Stimulated activated CD8-positive, alpha-beta memory T cell treated with anti-CD3 and anti-CD28 coated beads, Interleukin-2, amount 100 ng/mL, for 48 hours (primary cell): ENCODE measurements around the gene STMND1.
"Not testable (repeated sequence)": the region's sequence is repeated elsewhere in the genome, so short reads cannot be mapped to it uniquely, and the experiment has no call there.

Experiments
- DNase-seq, 2 donors: peaks; one replicate each; pipeline ENCODE4 v3.0.0-alpha.2; 2020; ENCODE audit warnings: low read depth in 2 of 2

STMND1 gene

DNA sequence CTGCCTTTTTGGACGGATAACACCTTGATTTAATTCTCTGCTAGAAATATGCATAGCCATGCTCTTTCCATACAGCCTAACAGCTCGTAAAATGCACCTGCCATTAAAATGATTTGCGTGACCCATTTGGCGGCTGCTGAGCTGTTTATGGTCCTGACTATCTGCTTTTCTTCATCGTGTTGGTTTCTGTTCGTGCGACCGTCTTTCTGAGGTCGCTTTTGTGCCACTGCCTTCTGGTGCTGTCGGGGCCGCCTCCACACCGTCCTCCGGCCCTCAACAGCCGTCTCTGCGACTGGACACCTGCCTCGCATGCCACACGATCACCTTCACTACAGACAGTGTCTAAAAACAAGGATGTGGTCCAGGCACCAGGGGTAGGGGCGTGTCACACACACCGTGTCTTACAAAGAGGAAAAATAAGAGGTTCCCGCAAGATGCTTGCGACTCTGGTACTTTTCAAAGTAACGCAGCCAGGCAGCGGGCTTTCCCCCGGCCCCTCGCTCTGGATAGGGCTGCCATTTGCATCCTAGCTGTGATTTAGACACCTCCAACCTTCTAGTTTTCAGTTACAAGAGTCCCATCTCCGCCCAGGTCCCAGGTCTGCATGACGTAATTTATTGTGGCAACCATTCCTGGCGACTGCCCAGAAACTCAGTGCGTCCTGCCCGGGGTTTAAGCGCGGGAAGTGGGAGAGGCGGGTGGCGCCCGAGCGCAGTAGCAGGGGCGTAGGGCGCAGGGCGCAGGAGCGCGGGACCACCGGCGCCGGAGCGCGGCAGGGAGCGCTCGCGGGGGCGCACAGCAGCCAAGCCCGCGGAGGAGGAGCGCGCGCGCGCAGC lies at the start of gene STMND1:
TSS of gene STMND1 (plus strand) at position 629 of the 836 bp plus-strand sequence. CDS start 208 bp downstream, outside the sequence.
- no peak for DNase-seq

DNA sequence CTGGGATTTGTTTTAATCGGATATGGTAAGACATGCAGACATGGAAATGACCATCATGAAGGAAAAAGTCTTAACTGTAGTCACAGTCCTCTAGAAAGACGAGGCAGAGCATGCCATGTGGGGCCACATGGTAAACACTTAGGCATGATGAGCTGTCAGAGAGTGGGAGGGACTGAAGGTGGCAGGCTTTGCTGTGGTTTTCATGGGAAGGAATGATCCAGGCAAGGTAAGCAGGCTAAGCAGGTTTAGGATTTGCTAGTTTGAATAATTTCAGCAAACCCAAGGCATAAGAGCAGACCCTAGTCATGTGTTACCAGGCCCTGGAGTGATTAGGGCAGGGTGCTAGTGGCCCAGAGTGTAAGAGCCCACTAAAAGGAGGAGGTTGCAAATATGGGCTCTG lies 47.2 kb upstream of the STMND1 start:
- DNase-seq = no peak

DNA sequence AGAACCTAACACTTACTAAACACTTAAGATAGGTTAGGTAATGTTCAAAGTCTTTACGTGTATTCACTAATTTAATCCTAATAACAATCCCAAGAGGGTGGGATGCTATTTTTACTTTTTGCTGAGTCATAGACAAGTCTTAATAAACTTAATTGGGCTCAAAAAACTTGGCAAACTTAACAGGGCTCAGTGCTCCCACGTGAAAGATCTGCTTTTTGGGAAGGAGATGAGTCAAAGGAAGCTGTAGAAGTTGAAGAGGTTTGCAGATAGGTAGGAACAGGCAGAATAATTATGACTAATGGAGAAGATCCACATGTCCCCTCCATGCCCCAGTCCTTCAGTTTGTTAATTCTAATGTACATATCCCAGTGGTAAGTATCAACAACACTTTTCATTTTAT lies 44.5 kb upstream of the STMND1 start:
- no peak for DNase-seq

DNA sequence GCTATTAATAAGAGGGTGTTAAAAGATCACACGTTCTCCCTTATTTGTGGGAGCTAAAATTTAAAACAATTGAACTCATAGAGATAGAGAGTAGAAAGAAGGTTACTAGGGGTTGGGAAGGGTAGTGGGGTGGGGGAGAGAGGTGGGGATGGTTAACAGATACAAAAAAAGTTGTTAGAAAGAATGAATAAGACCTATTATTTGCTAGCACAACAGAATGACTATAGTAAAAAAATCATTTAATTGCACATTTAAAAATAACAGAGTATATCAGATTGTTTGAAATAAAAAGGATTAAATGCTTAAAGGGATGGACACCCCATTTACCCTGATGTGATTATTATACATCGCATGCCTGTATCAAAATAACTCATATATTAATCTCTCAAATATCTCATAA lies 43.3 kb upstream of the STMND1 start:
- DNase-seq = no peak

DNA sequence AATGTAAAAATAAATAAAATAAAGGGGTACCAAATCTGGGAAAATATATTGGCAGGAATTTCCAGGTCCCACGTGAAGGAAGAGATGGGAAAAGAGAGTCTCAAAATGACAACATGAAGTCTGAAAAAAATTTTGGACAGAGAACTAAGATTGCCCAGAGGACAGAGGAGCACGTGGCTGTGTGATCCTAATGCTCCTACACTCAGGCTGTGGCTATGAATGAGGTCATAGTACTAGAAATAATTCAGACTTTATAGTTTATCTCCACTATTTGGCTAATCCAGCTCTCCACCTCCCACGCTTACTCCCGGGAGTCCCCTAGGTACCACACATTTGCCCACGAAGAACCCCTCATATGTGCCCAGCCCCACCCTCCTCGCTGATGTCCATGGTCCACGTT lies 42.8 kb upstream of the STMND1 start:
- no peak for DNase-seq

DNA sequence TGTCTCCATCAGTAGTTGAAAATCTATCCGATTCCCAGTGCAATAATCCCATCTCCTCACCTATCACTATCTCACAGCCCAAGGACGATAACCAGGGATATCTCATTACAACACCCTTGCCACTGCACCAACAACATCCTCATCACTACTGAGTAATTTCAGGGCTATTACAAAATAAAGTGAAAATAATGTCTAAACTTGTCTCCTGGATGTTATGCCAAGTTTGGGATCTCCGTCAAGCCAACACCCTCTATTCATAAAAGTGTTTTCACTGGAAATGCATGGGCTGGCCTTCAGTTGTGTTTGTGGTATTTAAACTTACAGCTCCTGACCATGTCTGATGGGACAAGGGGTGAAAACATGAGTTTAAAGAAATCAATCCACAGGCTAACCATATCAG lies 42.0 kb upstream of the STMND1 start:
- DNase-seq = no peak

DNA sequence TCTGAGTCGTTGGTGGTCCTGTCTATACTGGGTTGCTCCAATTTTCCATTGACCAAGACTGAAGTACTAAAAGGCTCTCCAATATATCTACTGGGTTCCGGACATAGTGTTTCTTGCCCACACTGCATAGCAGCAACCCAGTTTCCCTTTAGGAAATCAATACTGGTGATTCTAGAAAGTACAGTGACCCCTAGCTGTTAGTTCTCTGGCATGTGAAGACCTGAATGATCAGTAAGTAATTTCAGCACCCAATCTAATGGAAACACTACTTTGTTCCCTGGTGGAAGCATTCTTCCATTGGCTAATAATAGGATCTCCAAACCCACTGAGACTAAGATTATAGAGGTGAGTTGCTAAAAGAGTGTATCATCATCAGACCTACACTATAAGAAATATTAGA lies 40.8 kb upstream of the STMND1 start:
- DNase-seq = no peak

DNA sequence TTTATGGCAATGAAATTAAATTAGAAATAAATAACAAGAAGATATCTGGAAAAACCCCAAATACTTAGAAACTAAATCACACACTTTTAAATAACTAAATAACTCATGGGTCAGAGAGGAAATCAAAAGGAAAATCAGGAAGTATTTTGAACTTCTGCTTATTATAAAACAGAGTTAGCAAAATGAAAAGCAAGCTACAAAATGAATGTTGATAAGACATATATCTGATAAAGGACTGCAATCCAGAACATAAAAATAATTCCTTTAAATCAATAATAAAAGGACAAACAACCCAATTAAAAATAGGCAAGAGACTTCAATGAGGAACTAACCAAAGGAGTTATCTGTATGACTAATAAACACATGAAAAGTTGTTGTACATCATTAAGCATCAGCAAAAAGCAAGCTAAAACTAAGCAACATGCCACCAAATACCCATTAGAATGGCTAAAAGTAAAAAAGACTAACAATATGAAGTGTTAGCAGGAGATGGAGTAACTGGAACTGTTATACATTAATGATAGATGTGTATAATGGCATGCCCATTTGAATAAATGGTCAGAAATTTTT lies 38.9 kb upstream of the STMND1 start:
- DNase-seq = no peak

DNA sequence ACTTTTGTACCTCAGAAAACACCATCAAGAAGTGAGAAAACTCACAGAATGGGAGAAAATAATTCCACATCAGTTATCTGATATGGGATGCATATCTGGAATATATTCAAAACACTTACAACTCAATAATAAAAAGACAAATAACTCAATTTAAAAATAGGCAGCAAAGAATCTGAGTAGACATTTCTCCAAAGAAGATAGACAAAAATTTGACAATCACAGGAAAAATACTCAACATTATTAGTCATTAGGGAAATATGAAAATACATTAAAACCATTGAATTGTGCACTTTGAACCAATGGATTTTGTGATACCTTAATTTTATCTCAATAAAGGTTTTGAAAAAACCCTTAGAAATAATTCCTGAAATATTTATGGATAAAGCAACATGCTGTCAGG lies 36.9 kb upstream of the STMND1 start:
- no peak for DNase-seq

DNA sequence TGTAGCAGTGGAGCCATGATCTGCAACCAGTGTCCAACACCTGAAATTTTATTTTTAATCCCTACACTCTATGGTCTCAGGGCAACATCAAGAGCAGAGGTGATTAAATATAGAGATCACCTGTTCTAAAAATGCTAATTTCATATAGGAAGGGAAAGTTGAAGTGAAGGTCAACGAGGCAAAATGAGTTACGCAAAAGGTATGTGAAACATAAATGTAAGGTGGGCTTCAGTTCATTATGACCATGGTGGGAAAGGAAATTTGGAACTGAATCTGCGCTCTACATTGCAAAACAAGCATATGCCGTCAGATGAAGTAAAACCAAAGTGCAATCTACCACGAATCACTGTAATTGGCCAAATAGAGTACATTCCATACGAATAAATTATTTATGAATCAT lies 35.2 kb upstream of the STMND1 start:
- no peak for DNase-seq

DNA sequence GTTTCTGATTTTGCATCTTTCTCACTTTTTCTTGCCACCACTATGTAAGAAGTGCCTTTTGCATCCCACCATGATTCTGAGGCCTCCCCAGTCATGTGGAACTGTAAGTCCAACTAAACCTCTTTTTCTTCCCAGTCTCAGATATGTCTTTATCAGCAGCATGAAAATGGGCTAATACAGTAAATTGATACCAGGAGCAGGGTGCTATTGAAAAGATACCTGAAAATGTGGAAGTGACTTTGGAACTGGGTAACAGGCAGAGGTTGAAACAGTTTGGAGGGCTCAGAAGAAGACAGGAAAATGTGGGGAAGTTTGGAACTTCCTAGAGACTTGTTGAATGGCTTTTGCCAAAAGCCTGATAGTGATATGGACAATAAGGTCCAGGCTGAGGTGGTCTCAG lies 32.9 kb upstream of the STMND1 start:
- not testable (repeated sequence) for DNase-seq

DNA sequence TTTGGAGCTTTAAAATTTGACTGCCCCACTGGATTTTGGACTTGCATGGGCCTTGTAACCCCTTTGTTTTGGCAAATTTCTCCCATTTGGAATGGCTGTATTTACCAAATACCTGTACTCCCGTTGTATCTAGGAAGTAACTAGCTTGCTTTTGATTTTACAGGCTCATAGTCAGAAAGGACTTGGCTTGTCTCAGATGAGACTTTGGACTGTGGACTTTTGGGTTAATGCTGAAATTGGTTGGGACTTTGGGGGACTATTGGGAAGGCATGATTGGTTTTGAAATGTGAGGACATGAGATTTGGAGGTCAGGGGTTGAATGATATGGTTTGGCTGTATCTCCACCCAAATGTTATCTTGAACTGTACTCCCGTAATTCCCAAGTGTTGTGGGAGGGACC lies 31.4 kb upstream of the STMND1 start:
- not testable (repeated sequence) for DNase-seq

DNA sequence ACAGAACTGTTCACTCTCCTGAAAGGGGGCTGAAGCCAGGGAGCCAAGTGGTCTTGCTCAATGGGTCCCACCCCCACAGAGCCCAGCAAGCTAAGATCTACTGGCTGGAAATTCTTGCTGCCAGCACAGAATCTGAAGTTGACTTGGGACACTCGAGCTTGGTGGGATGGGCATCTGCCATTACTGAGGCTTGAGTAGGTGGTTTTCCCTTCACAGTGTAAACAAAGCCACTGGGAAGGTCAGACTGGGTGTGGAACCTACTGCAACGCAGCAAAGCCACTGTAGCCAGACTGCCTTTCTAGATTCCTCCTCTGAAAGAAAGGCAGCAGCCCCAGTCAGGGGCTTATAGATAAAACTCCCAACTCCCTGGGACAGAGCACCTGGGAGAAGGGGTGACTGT lies 28.3 kb upstream of the STMND1 start:
- not testable (repeated sequence) for DNase-seq

DNA sequence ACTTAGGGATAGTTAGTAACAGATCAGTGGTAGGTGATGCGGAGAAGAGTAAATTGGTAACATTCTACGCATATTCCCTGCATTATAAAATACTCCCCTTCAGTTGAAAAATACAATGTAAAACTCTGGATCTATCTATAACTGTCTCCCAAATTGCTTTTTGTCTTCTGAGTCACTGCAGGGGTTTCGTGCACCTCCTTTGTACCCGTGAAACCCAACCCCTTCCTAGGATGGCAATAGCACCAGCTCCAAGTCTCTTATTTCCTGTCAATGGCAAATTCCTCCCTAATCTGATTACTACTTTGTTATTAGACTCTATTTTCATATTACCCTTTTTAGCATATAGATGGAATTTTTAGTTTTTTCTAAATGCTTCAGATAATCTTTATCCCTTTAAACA lies 20.6 kb upstream of the STMND1 start:
- no peak for DNase-seq

DNA sequence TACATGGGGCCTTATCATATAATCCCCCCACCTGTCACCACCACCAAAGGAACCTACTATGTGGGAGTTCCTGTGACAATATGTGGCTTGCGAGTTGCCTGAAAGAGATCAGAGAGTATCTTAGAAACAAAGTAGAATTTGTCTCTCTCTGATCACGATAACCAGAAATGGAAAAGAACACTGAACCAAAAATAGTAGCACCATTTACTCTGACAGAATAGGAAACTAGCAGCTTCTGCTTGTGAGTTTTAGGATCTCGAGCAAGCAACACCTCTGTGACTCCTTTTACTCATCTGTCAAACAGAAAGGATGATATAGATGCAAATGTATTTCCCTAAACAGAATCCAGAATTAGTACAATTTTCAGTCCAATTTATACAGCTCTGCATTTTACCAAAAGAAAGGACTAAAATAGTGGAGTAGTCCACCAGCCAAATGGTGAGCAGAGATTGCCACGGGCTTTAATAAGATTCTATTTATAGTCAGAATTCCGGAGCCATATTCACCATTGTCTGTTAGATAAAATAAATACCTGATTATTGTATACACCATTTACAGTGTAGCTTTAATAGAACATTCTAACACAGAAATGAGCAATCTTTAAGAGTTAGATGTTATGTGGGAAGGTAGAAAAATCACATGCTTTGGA lies 19.9 kb upstream of the STMND1 start:
- DNase-seq = no peak

DNA sequence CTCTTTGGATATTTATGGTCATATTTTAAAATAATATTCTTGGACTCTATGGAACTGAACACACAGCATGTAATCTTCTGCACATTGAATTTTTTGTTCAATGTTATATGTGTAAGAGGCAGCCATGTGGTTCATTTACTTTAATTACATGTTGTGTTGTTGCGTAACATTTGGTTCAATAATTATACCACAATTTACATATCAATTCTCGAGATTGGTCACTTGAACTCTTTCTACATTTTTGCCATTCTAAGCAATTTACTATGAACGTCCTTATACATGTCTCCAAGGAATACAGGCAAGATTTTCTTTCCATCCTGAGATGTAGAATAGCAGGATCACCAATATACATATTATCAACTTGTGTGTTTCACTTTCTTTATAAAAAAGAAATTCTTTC lies 18.5 kb upstream of the STMND1 start:
- no peak for DNase-seq

DNA sequence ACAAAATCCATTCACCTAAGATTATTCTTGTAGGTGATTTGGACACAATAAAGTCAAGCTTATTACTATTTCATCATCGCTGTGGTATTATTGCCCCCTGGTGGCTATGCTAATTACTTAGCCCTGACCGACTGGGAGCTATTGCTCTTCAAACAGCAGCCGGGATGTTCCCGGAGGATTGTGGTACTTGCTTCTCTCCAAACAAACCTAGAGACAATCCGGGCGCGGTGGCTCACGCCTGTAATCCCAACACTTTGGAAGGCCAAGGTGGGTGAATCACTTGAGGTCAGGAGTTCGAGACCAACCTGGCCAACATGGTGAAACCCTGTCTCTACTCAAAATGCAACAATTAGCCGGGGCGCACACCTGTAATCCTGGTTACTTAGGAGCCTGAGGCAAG lies 15.4 kb upstream of the STMND1 start:
- DNase-seq = no peak

DNA sequence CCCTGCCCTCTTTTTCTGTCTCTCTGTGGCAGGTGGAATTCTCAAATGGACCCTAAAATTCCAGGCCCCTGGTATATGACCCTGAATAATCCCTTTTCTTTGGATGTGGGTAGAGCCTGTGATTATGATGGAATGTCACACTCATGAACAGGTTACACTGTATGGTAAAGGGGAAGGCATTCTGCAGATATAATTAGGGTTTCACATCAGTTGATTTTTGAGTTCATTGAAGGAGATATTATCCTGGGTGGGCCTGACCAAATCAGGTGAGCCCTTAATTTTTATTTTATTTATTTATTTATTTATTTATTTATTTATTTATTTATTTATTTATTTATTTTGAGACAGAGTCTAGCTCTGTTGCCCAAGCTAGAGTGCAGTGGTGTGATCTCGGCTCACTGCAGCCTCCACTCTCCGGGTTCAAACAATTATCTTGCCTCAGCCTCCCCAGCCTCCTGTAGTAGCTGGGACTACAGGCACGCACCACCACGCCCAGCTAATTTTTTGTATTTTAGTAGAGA lies 13.7 kb upstream of the STMND1 start:
- no peak for DNase-seq

DNA sequence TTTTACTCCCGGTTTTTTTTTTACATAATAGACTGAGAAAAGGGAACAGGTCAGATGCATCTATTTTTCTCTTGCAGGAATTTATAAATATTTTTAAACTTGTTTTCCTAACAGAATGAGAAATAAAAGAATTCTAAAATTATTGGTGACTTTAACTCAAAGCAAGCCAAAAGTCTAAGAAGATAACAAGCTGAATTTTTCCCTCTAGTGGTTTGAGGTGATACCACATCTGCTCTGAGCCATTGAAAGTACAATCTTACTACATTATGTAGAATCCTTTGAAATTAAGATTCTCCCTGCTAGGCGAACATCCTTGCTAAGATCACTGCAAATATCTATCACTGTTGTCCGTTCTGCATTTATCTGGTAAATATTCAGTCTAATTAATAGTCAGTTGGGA lies 10.7 kb upstream of the STMND1 start:
- DNase-seq = no peak

DNA sequence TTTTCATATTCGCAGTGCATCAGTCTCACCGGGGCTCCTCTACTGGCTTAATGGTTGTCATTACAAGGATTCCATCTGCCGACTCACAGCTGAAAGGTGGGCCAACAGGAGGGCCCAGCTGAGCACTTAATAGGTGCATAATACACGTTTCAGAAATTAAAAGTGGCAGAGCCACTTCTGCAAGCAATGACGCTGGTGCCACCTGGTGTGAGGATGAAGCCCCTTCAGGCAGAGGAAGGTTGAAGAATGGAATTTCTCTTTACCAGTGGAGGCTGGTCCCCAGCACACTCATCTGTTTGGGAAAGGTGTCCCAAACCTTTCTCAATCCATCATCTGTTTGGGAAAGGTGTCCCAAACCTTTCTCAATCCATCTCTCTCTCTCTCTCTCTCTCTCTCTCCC lies 8.2 kb upstream of the STMND1 start:
- no peak for DNase-seq

DNA sequence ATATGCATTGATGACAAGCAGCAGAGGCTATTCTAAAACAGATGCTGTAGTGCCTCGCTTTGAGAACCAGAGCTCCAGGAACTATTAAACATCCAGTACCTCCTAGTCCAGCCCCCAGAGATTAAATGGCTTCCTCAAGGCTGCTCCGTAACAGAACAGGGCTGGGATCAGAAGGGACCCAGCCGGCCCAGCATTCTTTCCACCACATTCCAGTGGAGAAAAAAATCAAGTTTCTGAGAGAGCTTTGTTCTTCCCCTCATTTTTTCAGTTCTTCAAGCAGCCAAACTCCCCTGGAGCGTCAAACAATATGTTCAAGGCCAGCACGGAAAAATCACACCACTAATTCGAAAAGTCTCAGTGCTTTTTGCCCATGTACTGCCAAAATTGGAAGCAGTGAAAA lies 5.8 kb upstream of the STMND1 start:
- no peak for DNase-seq

DNA sequence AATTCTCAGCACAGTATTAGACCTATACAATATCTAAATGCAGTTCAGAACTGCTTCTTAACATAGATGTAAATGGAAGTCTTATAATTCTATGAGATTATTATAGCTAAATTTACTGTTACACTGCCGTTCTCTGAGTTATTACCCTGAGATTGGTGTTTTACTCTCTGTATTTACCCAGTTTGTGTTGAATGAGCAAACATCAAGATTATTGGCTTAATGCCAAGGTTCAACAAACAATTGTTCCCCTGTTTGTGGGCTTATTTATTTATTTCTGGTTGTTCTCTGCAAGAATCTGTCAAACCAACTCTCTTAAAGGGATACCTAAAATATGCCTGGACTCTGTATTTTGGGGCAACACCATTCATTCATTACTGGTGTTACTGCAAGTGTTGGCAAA lies 5.2 kb upstream of the STMND1 start:
- DNase-seq = no peak

DNA sequence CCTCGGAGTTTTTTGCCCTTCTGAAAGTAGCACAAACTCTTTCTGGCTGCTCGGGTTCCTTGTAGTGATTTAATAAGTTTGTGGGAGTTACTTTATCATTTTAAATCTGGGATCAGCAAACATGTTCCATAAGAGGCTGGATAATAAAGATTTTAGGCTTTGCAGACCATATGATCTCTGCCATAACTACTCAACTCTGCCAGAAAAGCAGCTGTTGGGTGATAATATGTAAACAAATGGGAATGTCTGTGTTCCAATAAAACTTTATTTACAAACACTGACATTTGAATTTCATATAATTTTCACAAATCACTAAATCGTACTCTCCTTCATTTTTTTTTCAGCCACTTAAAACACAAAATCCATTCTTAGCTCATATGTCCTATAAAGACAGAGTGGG lies 3.9 kb upstream of the STMND1 start:
- no peak for DNase-seq
